ENCODE results near the gene DIDO1. TPM values are rescaled to one million over a fixed set of nuclear protein-coding genes. Genes with fewer than 3 reads are reported as not detected.
"Not testable (repeated sequence)": the region's sequence is repeated elsewhere in the genome, so short reads cannot be mapped to it uniquely, and the experiment has no call there.

Gene DIDO1
- total and polyA plus RNA-seq, 2 of the 13 experiments (the other 11 are each of a cell fraction or from before 2014, with no cell fraction given): 75.0 to 75.1 TPM

- TF ChIP-seq AGO2 (optimal IDR thresholded peaks at IDR 0.05; ENCODE audit: low read depth, low read length) (peak; percentile 62), HNRNPL (IDR thresholded peaks at IDR 0.05; ENCODE audit: low read depth, low read length) (0 out of 2 replicates have a peak, but pooled peaks have one; percentile 39), RBFOX2 (IDR thresholded peaks at IDR 0.05; ENCODE audit: low read depth, low read length) (peak; percentile 76), ZNF746 (CRISPR knock-in tag; IDR thresholded peaks at IDR 0.05) (0 out of 2 replicates have a peak, but pooled peaks have one; percentile 49), NFYC (CRISPR knock-in tag; IDR thresholded peaks at IDR 0.05) (0 out of 2 replicates have a peak, but pooled peaks have one; percentile 14), ZFX (CRISPR knock-in tag; IDR thresholded peaks at IDR 0.05; ENCODE audit: low read depth) (0 out of 2 replicates have a peak, but pooled peaks have one; percentile 22), POLR2A (IDR thresholded peaks at IDR 0.05; ENCODE audit: insufficient read depth in 1 of 2, low read depth in 2 of 2, low read length in 2 of 2) (0 out of 4 replicates have a peak, but pooled peaks of 1 of the 2 experiments have one; percentile 4), ZNF253 (CRISPR knock-in tag; IDR thresholded peaks at IDR 0.05; ENCODE audit: borderline replicate concordance) (0 out of 2 replicates have a peak, but pooled peaks have one; percentile 55), MTERF4 (CRISPR knock-in tag; IDR thresholded peaks at IDR 0.05) (0 out of 2 replicates have a peak, but pooled peaks have one; percentile 25), POLR2G (IDR thresholded peaks at IDR 0.05; ENCODE audit: low read depth, low read length) (0 out of 2 replicates have a peak, but pooled peaks have one; percentile 46)
- TF ChIP-seq, protein P1, sequence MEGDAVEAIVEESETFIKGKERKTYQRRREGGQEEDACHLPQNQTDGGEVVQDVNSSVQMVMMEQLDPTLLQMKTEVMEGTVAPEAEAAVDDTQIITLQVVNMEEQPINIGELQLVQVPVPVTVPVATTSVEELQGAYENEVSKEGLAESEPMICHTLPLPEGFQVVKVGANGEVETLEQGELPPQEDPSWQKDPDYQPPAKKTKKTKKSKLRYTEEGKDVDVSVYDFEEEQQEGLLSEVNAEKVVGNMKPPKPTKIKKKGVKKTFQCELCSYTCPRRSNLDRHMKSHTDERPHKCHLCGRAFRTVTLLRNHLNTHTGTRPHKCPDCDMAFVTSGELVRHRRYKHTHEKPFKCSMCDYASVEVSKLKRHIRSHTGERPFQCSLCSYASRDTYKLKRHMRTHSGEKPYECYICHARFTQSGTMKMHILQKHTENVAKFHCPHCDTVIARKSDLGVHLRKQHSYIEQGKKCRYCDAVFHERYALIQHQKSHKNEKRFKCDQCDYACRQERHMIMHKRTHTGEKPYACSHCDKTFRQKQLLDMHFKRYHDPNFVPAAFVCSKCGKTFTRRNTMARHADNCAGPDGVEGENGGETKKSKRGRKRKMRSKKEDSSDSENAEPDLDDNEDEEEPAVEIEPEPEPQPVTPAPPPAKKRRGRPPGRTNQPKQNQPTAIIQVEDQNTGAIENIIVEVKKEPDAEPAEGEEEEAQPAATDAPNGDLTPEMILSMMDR (CRISPR knock-in tag; IDR thresholded peaks at IDR 0.05): 0 out of 2 replicates have a peak, but pooled peaks have one; percentile 1
- TF ChIP-seq, protein P2, sequence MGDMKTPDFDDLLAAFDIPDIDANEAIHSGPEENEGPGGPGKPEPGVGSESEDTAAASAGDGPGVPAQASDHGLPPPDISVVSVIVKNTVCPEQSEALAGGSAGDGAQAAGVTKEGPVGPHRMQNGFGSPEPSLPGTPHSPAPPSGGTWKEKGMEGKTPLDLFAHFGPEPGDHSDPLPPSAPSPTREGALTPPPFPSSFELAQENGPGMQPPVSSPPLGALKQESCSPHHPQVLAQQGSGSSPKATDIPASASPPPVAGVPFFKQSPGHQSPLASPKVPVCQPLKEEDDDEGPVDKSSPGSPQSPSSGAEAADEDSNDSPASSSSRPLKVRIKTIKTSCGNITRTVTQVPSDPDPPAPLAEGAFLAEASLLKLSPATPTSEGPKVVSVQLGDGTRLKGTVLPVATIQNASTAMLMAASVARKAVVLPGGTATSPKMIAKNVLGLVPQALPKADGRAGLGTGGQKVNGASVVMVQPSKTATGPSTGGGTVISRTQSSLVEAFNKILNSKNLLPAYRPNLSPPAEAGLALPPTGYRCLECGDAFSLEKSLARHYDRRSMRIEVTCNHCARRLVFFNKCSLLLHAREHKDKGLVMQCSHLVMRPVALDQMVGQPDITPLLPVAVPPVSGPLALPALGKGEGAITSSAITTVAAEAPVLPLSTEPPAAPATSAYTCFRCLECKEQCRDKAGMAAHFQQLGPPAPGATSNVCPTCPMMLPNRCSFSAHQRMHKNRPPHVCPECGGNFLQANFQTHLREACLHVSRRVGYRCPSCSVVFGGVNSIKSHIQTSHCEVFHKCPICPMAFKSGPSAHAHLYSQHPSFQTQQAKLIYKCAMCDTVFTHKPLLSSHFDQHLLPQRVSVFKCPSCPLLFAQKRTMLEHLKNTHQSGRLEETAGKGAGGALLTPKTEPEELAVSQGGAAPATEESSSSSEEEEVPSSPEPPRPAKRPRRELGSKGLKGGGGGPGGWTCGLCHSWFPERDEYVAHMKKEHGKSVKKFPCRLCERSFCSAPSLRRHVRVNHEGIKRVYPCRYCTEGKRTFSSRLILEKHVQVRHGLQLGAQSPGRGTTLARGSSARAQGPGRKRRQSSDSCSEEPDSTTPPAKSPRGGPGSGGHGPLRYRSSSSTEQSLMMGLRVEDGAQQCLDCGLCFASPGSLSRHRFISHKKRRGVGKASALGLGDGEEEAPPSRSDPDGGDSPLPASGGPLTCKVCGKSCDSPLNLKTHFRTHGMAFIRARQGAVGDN (CRISPR knock-in tag; IDR thresholded peaks at IDR 0.05): peak; percentile 13; the same call in 1 of the 2 replicates
- peaks cover 22% of the 10 kb centered on the region for H3K79me2 ChIP-seq (ENCODE audit: insufficient read depth, low read length)
- ATAC-seq; H3K27me3 ChIP-seq (ENCODE audit: control insufficient read depth in 1 of 2, insufficient read depth in 2 of 2, low read length in 2 of 2); H2AFZ ChIP-seq (ENCODE audit: low read length); BruUV-seq (replicated peaks); H3K4me2 ChIP-seq (ENCODE audit: low read depth, low read length); intact Hi-C loops (cut with micrococcal nuclease; ENCODE audit: unreplicated experiment); H3K9me3 ChIP-seq (ENCODE audit: low read length); in situ Hi-C loops (cut with HindIII; ENCODE audit: extremely low pct_ligation_motif_present, low pct_unique_long_range_greater_than_20kb); H3K27ac ChIP-seq (ENCODE audit: extremely low read length, insufficient read depth, low read length); FAIRE-seq; H3K4me3 ChIP-seq (replicated peaks in 1 of 3; ENCODE audit: insufficient read depth in 1 of 3, low read depth in 2 of 3, low read length in 3 of 3); H3K9ac ChIP-seq (ENCODE audit: insufficient read depth, low read depth, low read length); CTCF ChIA-PET (ENCODE audit: low intra/inter-chr PET ratio, low total read pairs); DNase-seq (ENCODE audit: low spot score): not testable (repeated sequence)
- 97% methylated on average over 21 of the region's 31 CpGs for WGBS (ENCODE audit: low lambda C conversion rate)
- peaks cover 79 to 95% of the 10 kb centered on the region in 2 experiments for H3K36me3 ChIP-seq (replicated peaks in 1 of 2; ENCODE audit: control insufficient read depth in 1 of 2, insufficient read depth in 2 of 2, low read length in 2 of 2)
- H4K20me1 ChIP-seq (ENCODE audit: insufficient read depth, low read length): peaks cover 77% of the 10 kb centered on the region
- peaks cover 24% of the 10 kb centered on the region for H3K4me1 ChIP-seq (ENCODE audit: insufficient read depth, low read length)
- POLR2A ChIA-PET: interaction anchor here (0.9 to 1.0 kb wide), 2 partner anchors 10 to 12 kb away, joined by 3 to 4 read pairs; no protein-coding TSS in a partner anchor
Observed at GRCh38 chr20:62960446-62961309, 34.4 kb upstream of the DIDO1 start.

All from HepG2 (cell line).